CD4-positive, alpha-beta T cell treated with Interleukin-6 for 4 hours (primary cell): Measurements from ENCODE around the gene UBE2E2.

Experiments
- DNase-seq: peaks from one replicate; pipeline ENCODE4 v3.0.0-alpha.2; 2020; ENCODE audit warnings: mixed read lengths

UBE2E2 gene

DNA sequence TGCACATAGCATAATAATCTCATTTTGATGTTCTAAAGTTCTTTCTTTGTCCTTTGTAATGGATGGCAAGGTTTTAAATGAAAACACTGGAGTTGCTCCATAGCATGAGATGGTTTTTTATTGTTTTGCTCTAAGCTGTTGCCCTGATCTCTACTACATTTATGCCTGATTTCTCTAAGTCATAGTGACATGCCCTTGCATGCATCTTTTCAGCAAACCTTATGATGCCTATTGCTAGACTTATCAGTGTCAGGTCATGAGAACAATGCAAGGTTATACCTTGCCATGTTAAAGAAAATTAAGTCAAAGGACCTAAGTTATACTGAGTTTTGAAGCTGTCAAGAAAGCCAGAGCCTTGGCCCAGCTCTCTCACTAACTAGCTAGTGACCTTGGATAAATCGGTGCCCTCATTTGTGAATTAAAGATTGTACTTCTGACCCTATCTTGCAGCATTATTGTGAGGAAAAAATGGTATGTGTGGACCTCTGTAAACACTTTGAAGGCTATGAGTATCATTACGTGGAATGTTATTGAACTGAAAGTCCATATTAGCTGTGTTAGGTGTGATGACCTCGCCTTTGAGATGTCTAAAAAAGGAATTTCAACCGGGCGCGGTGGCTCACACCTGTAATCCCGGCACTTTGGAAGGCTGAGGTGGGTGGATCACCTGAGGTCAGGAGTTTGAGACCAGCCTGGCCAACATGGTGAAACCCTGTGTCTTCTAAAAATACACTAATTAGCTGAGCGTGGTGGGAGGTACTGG, 346.2 kb downstream of the UBE2E2 start:
- no peak for DNase-seq

GRCh38 chr3:23550402-23550801, 347.3 kb downstream of the UBE2E2 start:
- DNase-seq = no peak

DNA sequence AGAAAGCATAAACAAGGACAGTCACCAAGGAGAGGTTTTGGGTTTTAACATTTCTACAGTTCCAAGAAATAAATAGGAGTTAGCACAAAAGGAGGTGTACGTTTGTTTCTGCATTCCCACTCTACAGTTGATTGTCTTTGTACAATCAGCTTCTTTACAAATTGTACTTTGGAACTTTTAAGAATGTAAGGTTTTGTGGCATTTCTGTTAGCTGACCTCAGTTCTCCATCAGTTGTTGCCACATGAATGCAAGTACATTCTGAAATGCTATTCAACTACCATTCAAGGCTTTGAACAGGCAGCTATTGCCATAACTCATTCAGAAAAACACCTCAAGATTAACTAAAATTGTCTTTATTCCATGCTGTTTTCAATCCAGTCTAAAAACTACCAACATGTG, 349.4 kb downstream of the UBE2E2 start:
- DNase-seq = no peak

DNA sequence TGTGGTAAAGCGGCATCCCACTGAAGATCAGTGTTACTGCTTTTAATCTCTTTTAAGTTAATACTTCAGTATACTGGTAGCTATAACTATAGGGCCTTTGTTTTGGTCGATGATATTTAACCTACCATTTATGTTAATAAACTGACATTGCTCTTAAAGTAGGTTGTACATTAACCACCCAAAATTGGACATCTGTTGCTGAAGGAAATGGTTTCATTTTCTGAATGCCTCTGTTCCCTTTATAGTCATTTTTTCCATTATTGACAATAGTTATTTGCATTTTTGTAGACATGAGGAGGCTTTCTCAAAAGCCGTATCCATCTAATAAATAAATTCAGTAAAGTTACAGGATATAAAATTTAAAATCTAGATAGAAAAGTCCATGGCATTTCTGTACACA, 350.2 kb downstream of the UBE2E2 start:
- no peak for DNase-seq

DNA sequence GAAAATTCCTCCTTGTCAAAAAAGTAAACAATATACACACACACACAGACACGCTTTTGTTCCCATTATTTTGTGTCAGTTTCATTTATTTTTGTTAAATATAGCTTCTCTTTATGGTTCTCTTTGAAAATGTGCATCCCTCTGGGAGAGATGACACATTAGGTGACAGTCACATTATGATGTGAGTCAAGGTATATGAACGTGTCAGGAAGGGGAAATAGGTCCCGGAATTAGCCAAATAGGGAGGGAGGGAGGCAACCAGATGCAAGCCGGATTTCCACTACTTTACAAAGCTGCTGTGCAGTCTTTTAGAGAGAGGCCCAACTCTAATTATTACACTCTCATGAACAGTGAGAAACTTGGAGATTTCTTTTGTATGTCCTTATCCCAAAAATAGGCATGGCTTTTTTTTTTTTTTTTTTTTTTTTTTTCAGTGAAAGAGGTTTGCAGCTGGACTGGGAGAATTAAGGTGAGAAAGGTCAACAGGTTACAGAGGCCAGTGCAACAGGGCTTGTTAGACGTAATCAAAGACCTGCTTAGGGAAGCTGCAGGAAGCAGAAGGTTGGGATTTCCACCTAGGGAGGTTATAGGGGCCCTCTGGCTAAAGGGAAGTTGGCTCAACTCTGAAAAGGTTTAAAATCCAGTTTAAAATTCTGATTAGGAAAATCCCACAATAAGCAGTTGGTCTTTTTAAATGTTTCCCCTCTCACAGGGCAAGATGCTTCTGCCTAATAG, 362.1 kb downstream of the UBE2E2 start:
- DNase-seq = no peak

- no peak for DNase-seq
Measured at GRCh38 chr3:23566499-23566898, 363.4 kb downstream of the UBE2E2 start.

GRCh38 chr3:23567917-23568316, 364.8 kb downstream of the UBE2E2 start:
- DNase-seq = no peak

DNA sequence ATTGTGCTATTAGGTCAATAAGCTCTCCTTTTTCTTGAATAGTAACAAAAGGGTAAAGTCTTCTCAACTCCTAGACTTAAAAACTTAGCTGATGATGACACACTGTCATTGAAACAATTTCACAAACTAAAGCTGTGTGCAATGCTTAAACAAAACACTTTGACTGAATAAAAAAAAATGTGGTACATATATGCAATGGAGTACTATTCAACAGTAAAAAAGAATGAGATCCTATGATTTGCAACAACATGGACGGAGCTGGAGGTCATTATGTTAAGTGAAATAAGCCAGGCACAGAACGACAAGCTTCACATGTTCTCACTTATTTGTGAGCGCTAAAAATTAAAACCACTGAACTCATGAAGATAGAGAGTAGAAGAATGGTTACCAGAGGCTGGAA, 370.7 kb downstream of the UBE2E2 start:
- DNase-seq = no peak

DNA sequence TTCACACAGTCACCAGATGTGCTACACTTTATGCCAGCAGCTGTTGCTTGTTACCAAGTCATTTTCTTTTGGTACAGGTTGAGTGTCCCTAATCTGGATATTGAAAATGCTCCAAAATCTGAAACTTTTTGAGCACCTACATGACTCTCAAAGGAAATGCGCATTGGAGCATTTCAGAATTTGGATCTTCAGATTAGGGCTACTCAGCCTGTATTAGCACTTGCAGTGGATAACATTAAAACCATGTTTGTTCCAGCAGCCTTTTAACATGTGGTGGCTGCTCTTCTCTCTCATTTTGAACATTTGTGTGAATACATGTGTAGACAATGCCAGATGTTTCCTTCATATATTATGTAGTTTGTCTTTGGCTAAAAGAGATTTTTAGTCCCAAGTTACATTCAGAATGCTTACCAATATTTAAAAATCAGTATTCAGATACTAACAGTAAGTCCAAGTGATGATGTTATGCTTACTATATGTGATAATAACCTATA, 371.7 kb downstream of the UBE2E2 start:
- no peak for DNase-seq

- DNase-seq = no peak
Measured at GRCh38 chr3:23575697-23576096, 372.6 kb downstream of the UBE2E2 start.

- DNase-seq = no peak
Measured at GRCh38 chr3:23576379-23576959, 373.3 kb downstream of the UBE2E2 start.

DNA sequence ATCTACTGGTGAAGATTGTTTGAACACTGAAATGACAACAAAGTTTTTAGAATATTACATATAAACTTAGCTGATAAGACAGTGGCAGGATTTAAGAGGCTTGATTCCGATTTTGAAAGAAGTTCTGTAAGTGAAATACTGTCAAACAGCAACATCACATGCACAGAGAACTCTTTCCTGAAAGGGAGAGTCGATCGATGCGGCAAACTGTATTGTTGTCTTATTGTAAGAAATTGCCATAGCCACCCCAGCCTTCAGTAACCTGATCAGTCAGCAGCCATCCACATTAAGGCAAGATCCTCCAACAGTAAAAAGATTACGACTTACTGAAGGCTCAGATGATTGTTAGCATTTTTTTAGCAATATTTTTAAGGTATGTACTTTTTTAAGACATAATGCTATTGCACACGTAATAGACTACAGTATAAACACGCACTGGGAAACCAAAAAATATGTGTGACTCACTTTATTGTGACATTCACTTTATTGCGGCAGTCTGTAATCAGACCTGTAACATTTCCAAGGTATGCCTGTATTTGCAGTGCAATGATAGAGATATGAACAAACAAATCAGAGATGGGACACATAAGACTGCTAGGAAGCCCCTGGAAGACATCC, 377.1 kb downstream of the UBE2E2 start:
- no peak for DNase-seq

GRCh38 chr3:23583980-23584740, 381.0 kb downstream of the UBE2E2 start:
- DNase-seq = no peak

DNA sequence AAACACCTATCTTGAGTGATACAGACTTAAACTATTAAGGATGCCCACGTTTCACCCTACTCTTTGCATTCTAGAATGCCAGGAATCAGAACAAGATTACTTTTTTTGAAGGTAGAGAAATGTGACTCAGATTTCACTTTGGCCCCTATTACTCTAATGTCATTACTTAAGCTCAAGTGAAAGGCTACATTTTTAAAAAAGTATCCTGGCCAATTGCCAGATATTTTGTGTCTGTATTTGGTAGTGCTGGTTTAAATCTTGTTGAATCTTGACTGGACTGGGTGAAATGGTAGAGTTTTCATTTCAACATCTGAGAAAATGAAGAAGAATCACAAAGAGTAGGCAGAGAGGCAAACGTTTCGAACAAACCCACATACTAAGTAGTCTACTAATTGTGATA, 384.4 kb downstream of the UBE2E2 start:
- DNase-seq = no peak

GRCh38 chr3:23588547-23588946, 385.4 kb downstream of the UBE2E2 start:
- DNase-seq = no peak

GRCh38 chr3:23589602-23590001, 386.5 kb downstream of the UBE2E2 start:
- no peak for DNase-seq

DNA sequence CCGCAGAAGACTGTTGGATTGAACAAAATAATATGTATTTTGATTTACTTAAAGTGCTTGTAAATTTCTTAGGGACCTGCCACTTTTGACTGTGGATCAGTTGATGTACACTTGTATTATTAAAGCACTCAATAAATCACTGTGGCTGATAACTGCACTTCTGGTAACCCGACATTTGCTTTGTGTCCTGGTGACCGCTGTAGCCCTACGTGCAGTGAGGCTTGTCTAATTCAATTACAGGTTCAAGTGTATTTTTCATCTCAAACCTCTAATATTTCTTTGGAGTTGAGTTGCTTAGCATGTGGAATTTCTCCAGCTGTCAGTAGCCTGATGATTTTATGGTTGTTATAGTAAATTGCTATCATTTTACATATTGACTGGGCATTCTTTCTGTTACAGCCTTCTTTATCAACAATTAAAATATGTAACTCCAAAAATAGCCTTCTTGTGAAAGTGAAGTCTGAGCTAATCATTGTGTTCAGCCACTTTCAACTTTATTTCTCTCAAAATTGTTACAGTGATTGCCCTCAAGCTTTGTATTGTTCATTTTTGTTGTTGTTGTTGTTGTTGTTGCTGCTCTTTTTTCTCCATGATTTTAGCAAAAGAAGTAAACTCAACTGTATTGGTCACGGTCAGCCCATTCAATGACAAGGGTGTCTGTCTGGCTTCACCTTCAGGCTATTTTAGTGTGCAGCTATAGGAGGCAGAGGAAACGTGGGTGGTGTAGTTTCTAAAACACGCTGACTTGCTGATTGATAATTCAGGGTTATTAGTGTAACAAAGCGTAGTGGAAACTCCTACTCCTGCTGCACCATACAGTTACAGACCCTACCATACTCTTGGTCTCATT, 387.5 kb downstream of the UBE2E2 start:
- no peak for DNase-seq

DNA sequence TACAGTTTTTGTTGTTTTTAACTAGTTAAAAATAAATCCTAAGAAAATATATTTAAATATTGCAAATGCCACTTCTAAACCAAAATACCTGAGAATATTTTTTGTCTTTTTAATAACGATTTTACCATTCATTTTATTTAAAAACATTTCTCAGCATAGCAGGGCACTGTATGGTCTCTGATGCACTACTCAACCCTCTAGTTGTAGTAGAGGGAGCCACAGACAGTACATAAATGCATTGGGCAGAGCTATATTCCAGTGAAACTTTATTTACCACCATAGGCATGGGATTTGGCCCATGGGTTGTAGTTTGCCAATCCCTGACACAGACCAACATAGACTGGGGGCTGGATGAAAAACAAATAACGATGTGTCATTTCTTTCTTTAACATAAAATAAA, 388.2 kb downstream of the UBE2E2 start:
- no peak for DNase-seq

DNA sequence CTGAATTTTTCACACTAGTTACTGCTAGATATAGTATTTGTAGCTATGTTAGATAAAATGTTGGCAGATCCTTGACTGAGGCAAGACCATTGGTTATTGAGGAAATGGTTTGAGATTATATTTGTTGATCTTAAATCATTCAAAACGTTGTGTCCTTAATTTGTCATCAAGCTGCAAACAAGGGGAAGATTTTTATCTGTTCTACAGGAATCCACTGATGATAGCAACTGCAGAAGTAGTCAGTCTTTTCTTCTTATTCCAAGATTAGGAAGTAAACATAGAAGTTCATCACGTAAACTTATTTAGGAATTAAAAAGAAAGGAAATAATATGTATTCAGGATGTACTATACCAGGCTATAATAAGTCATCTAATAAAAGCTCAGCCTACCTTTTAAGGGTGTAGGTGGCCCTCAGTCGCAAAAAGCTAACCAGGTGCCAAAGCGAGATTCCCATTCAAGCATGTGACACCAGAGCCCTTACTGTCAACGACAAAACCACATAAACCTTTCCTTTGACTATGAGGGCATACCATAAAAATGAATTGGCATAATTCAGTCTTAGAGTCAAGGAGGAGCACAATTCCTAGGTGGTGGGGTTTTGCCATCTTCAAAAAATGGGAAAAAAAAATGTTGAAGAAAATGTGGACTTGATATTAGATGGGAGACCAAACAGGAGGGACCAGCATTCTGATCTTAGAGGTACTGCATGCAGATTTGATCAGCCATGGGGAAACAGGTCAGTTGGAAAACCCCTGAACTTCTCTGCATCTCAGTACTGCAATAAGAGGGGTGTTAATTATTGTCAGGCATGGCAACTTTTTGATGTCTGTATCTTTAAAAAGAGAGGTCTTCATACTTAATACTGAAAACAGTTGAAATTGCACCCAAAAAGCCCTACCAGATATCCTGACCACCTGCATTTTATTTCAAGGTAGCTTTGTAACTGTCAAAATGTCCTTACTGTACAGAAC, 390.1 kb downstream of the UBE2E2 start:
- DNase-seq = no peak

DNA sequence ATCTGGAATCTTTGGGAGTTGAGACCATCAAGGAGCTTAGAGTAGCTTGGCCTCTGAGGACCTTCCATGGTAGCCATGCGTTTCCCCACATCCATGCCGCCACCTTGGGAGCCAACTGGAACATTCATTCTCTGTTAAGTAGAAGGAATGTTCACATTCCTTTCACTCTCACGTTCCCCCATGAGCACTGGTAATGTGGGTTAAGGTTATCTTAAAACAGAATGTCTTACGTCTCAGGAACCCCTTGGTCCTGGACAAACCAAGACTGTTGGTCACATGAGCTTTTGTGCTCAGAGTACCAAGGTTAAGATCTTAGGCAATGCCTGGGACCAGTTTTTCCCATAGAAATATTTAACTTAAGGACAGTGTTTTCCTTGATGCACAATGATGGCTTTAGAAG, 390.9 kb downstream of the UBE2E2 start:
- no peak for DNase-seq
